Caco-2 (cell line): ENCODE measurements around the gene MEGF6. TPM values are rescaled to one million over a fixed set of nuclear protein-coding genes. Genes with fewer than 3 reads are reported as not detected.

ENCODE experiments used
- BruUV-seq: library from RNA; stranded (reverse); fragments of 400-500 nt; replicated peaks from 2 replicates; lab custom pipeline; 2021; lab: Mats Ljungman, UMichigan
- CTCF ChIA-PET: fragments of 300-600 bp; sonication (Branson Sonifier 250); formaldehyde crosslinking; loops from one replicate; lab custom pipeline; 2022; ENCODE audit warnings: antibody characterized with exemption; lab: Charles Lee
- POLR2A ChIA-PET: fragments of 300-600 bp; sonication (Branson Sonifier 250); formaldehyde crosslinking; loops from one replicate; lab custom pipeline; 2022; ENCODE audit warnings: antibody characterized with exemption; lab: Charles Lee
- DNase-seq, 2 experiments: peaks; one replicate each; pipeline versions ENCODE4 v3.0.0 to v3.0.0-alpha.2; 2020 to 2022
- H3K27me3 ChIP-seq: replicated peaks from 2 replicates; pipeline ENCODE4 v1.6.0; 2011; ENCODE audit warnings: low read length; ENCODE audit not compliant: control insufficient read depth, insufficient read depth
- H3K36me3 ChIP-seq: 2 replicates; pipeline ENCODE4 v1.5.1; 2011; ENCODE audit warnings: low read length; ENCODE audit not compliant: control insufficient read depth, insufficient read depth
- H3K4me1 ChIP-seq: fragments of 250-450 bp; sonication (Bioruptor Pico); 2 replicates; pipeline ENCODE4 v1.5.1; 2020; ENCODE audit warnings: mild to moderate bottlenecking
- H3K4me3 ChIP-seq: 2 replicates; pipeline ENCODE4 v1.5.1; 2011; ENCODE audit warnings: low read depth, mild to moderate bottlenecking, control low read depth, low read length
- H3K9me3 ChIP-seq: fragments of 250-450 bp; sonication (Bioruptor Pico); 2 replicates; pipeline ENCODE4 v1.5.1; 2020; ENCODE audit warnings: mild to moderate bottlenecking, moderate library complexity
- H3K27ac Mint-ChIP-seq: one replicate; pipeline ENCODE4 v1.8.0; 2022; ENCODE audit warnings: mixed read lengths; ENCODE audit not compliant: unreplicated experiment
- H3K27me3 Mint-ChIP-seq: one replicate; pipeline ENCODE4 v1.8.0; 2022; ENCODE audit warnings: mixed read lengths; ENCODE audit not compliant: insufficient read depth, unreplicated experiment
- H3K36me3 Mint-ChIP-seq: one replicate; pipeline ENCODE4 v1.8.0; 2022; ENCODE audit warnings: mild to moderate bottlenecking, mixed read lengths; ENCODE audit not compliant: insufficient read depth, unreplicated experiment
- H3K4me1 Mint-ChIP-seq: one replicate; pipeline ENCODE4 v1.8.0; 2022; ENCODE audit warnings: low read depth, mixed read lengths; ENCODE audit not compliant: unreplicated experiment
- H3K4me3 Mint-ChIP-seq: one replicate; pipeline ENCODE4 v1.8.0; 2022; ENCODE audit warnings: mild to moderate bottlenecking, moderate library complexity, mixed read lengths; ENCODE audit not compliant: unreplicated experiment
- H3K9me3 Mint-ChIP-seq: one replicate; pipeline ENCODE4 v1.8.0; 2022; ENCODE audit warnings: mixed read lengths; ENCODE audit not compliant: unreplicated experiment
- CTCF ChIP-seq, 2 experiments: fragments of 200-600 bp in 1 of 2; IDR thresholded peaks; 1 replicate in 1 of 2; 2 replicates in 1 of 2; pipeline versions ENCODE4 v1.5.1 to v1.8.0; 2011 to 2022; ENCODE audit warnings: antibody characterized with exemption in 1 of 2, control low read depth in 1 of 2, inconsistent platforms in 1 of 2, low read depth in 1 of 2, low read length in 1 of 2, mild to moderate bottlenecking in 1 of 2, moderate library complexity in 1 of 2; ENCODE audit not compliant: insufficient read depth in 1 of 2, severe bottlenecking in 1 of 2, unreplicated experiment in 1 of 2
- intact Hi-C: fragments of 100-400 bp; cut with micrococcal nuclease; formaldehyde crosslinking; loops from one replicate; pipeline ENCODE4 v1.10.0; 2022; ENCODE audit not compliant: unreplicated experiment
- total RNA-seq: library from RNA; stranded (reverse); gene quantifications from 2 replicates; pipeline ENCODE4 v1.2.3, GENCODE V29; 2022

The MEGF6 gene
- total RNA-seq, 1 experiment from 2014 or later, result 13.3 TPM

- no peaks in the 10 kb centered on the region for H3K4me1 ChIP-seq
- Mint-ChIP-seq H3K4me1 (no peaks in the 10 kb centered on the region), H3K9me3 (no peaks in the 10 kb centered on the region), H3K4me3 (no peak overlapping the region), H3K27ac (no peak overlapping the region), H3K36me3 (no peaks in the 10 kb centered on the region), H3K27me3 (no peaks in the 10 kb centered on the region)
- no peaks in the 10 kb centered on the region for H3K9me3 ChIP-seq
- H3K4me3 ChIP-seq, result no peak overlapping the region
- DNase-seq, result no peak
- no peak for TF ChIP-seq CTCF (IDR thresholded peaks at IDR 0.05; ENCODE audit: insufficient read depth in 1 of 2, low read depth in 1 of 2, low read length in 1 of 2, severe bottlenecking in 1 of 2, unreplicated experiment in 1 of 2)
- BruUV-seq, result no TSS peak
- ChIA-PET POLR2A (interaction anchor here (0.5 kb wide), 1 partner anchor 236 kb away, joined by 4 read pairs; no protein-coding TSS in a partner anchor), CTCF (no interaction called here)
- intact Hi-C loops, result no loop called here
- no peaks in the 10 kb centered on the region for H3K27me3 ChIP-seq
- no peaks in the 10 kb centered on the region for H3K36me3 ChIP-seq
Observed at GRCh38 chr1:3509721-3510120, 101.6 kb downstream of the MEGF6 start.

- intact Hi-C loops, result no loop called here
- no peaks in the 10 kb centered on the region for H3K36me3 ChIP-seq
- H3K4me3 ChIP-seq, result no peak overlapping the region
- H3K4me1 Mint-ChIP-seq, result no peaks in the 10 kb centered on the region
- H3K27me3 ChIP-seq, result no peaks in the 10 kb centered on the region
- H3K9me3 Mint-ChIP-seq, result no peaks in the 10 kb centered on the region
- CTCF ChIA-PET, result no interaction called here
- BruUV-seq, result no TSS peak
- no peaks in the 10 kb centered on the region for H3K9me3 ChIP-seq
- H3K36me3 Mint-ChIP-seq, result no peaks in the 10 kb centered on the region
- no peaks in the 10 kb centered on the region for H3K27me3 Mint-ChIP-seq
- no peak for TF ChIP-seq CTCF (IDR thresholded peaks at IDR 0.05; ENCODE audit: insufficient read depth in 1 of 2, low read depth in 1 of 2, low read length in 1 of 2, severe bottlenecking in 1 of 2, unreplicated experiment in 1 of 2)
- H3K4me3 Mint-ChIP-seq, result no peak overlapping the region
- no peak for DNase-seq
- no peak overlapping the region for H3K27ac Mint-ChIP-seq
- POLR2A ChIA-PET, result no interaction called here
- H3K4me1 ChIP-seq, result no peaks in the 10 kb centered on the region
Observed at GRCh38 chr1:3508757-3509415, 102.4 kb downstream of the MEGF6 start.

- no peaks in the 10 kb centered on the region for H3K36me3 ChIP-seq
- CTCF ChIA-PET, result no interaction called here
- H3K4me3 Mint-ChIP-seq, result no peak overlapping the region
- intact Hi-C loops, result no loop called here
- no peaks in the 10 kb centered on the region for H3K27me3 ChIP-seq
- no TSS peak for BruUV-seq
- no peak for TF ChIP-seq CTCF (IDR thresholded peaks at IDR 0.05; ENCODE audit: insufficient read depth in 1 of 2, low read depth in 1 of 2, low read length in 1 of 2, severe bottlenecking in 1 of 2, unreplicated experiment in 1 of 2)
- no peaks in the 10 kb centered on the region for H3K9me3 Mint-ChIP-seq
- no peak overlapping the region for H3K4me3 ChIP-seq
- no peak overlapping the region for H3K27ac Mint-ChIP-seq
- no peaks in the 10 kb centered on the region for H3K27me3 Mint-ChIP-seq
- POLR2A ChIA-PET, result no interaction called here
- no peaks in the 10 kb centered on the region for H3K4me1 Mint-ChIP-seq
- DNase-seq, result no peak
- no peaks in the 10 kb centered on the region for H3K36me3 Mint-ChIP-seq
- no peaks in the 10 kb centered on the region for H3K4me1 ChIP-seq
- no peaks in the 10 kb centered on the region for H3K9me3 ChIP-seq
Observed at GRCh38 chr1:3507636-3508275, 103.6 kb downstream of the MEGF6 start.
